Right lobe of liver (tissue), 6 donors: ENCODE results near the gene CHKB. TPM values are rescaled to one million over a fixed set of nuclear protein-coding genes. Genes with fewer than 3 reads are reported as not detected.

Experiments
- ATAC-seq, 4 donors: fragments of 200-7000 bp; cut with Tn5 transposase; one replicate each; pipeline ENCODE4 v1.9.1; 2020; ENCODE audit warnings: mild to moderate bottlenecking in 4 of 4, moderate library complexity in 4 of 4
- DNase-seq, 3 donors: peaks; one replicate each; pipeline ENCODE4 v3.0.0-alpha.2; 2020
- H3K27ac ChIP-seq, 3 donors: fragments of 200-600 bp; one replicate each; pipeline ENCODE4 v1.8.0; 2022
- H3K27me3 ChIP-seq, 2 donors: fragments of 200-600 bp; one replicate each; pipeline ENCODE4 v1.8.0; 2022
- H3K36me3 ChIP-seq, 4 donors: fragments of 200-600 bp; sonication (generic) in 1 of 4; one replicate each; pipeline versions ENCODE4 v1.5.1 to v1.8.0; 2017 to 2022; ENCODE audit warnings: control low read depth in 1 of 4
- H3K4me1 ChIP-seq, 4 donors: fragments of 200-600 bp; sonication (generic) in 1 of 4; one replicate each; pipeline versions ENCODE4 v1.5.1 to v1.8.0; 2017 to 2022; ENCODE audit warnings: control low read depth in 1 of 4
- H3K4me3 ChIP-seq, 3 donors: fragments of 200-600 bp; one replicate each; pipeline ENCODE4 v1.8.0; 2022
- H3K9me3 ChIP-seq, 4 donors: fragments of 200-600 bp; sonication (generic) in 1 of 4; one replicate each; pipeline versions ENCODE4 v1.5.1 to v1.8.0; 2017 to 2022; ENCODE audit warnings: control low read depth in 1 of 4
- POLR2A ChIP-seq: fragments of 450-650 bp; IDR thresholded peaks from one replicate; pipeline ENCODE4 v1.6.1; 2017; ENCODE audit warnings: antibody characterized with exemption, mild to moderate bottlenecking
- WGBS: methylation state at CpG from one replicate; pipeline ENCODE4 v1.1.6; 2018; ENCODE audit warnings: low coverage, low lambda C conversion rate; ENCODE audit not compliant: insufficient coverage; ENCODE audit errors: missing lambda C conversion rate; 5-methylcytosine and 5-hydroxymethylcytosine counted together
- intact Hi-C, 2 donors: fragments of 100-400 bp; cut with DNase I; formaldehyde crosslinking; loops; one replicate each; pipeline versions ENCODE4 v1.11.2 to v1.14.1; 2022
- total RNA-seq, 6 experiments: library from RNA; depleted of rRNA in 2 of 6; stranded (reverse); fragments of >200 nt in 2 of 6; fragmentation: NEBNext Ultra II Directional in 3 of 6; extraction: Animal tissue kit (Norgen Biotek cat#: 25700) in 3 of 6; gene quantifications; one replicate each; pipeline versions ENCODE4 v1.1.0 to v1.2.4, GENCODE V29; 2016 to 2023
- TF ChIP-seq, protein P1 (sequence below), 4 donors: fragments of 200-600 bp in 3 of 4; fragments of 450-650 bp in 1 of 4; IDR thresholded peaks; one replicate each; pipeline versions ENCODE4 v1.5.1 to v1.8.0; 2016 to 2022; ENCODE audit warnings: antibody characterized with exemption in 4 of 4, mild to moderate bottlenecking in 2 of 4
- donor health status: DM: no; HTN: yes; CAD: no.
- donor health status: DM: no; HTN: no; CAD: no.
- donor health status: DM: no; HTN: no; CAD: no.
- donor health status: DM: no; HTN: yes; CAD: no.
- donor health status: DM: no; HTN: yes; CAD: no.

Gene CHKB
- total RNA-seq, 6 experiments from 2014 or later = 10.9 to 43.4 (median 26.7) TPM

- ATAC-seq = no peak
- H3K9me3 ChIP-seq = no peaks in the 10 kb centered on the region
- peak in 1 of 3 donors; percentile 6 for DNase-seq
- H3K27me3 ChIP-seq = peaks cover 6% of the 10 kb centered on the region in 2 donors
- H3K36me3 ChIP-seq = no peaks in the 10 kb centered on the region
- peaks cover 0 to 6% (median 0%) of the 10 kb centered on the region in 4 donors for H3K4me1 ChIP-seq
- intact Hi-C loops = loop anchor here in 1 of 2 donors (5.0 kb wide), 1 partner anchor 50 kb away; no protein-coding TSS in a partner anchor
- TF ChIP-seq POLR2A = no peak
- TF ChIP-seq, protein P1, sequence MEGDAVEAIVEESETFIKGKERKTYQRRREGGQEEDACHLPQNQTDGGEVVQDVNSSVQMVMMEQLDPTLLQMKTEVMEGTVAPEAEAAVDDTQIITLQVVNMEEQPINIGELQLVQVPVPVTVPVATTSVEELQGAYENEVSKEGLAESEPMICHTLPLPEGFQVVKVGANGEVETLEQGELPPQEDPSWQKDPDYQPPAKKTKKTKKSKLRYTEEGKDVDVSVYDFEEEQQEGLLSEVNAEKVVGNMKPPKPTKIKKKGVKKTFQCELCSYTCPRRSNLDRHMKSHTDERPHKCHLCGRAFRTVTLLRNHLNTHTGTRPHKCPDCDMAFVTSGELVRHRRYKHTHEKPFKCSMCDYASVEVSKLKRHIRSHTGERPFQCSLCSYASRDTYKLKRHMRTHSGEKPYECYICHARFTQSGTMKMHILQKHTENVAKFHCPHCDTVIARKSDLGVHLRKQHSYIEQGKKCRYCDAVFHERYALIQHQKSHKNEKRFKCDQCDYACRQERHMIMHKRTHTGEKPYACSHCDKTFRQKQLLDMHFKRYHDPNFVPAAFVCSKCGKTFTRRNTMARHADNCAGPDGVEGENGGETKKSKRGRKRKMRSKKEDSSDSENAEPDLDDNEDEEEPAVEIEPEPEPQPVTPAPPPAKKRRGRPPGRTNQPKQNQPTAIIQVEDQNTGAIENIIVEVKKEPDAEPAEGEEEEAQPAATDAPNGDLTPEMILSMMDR (IDR thresholded peaks at IDR 0.05) = no peak
- H3K27ac ChIP-seq = no peak overlapping the region
- no peak overlapping the region for H3K4me3 ChIP-seq
- WGBS = 56% methylated on average over 6 of the region's 12 CpGs
These were observed 19.2 kb upstream of the CHKB start for GRCh38 chr22:50601669-50602337.

- DNase-seq (peak in 1 of 3 donors; percentile 22), ATAC-seq (peak in 2 of 4 donors; percentile 11 to 12)
- H3K9me3 ChIP-seq = no peaks in the 10 kb centered on the region
- TF ChIP-seq, protein P1 (IDR thresholded peaks at IDR 0.05) = no peak
- TF ChIP-seq POLR2A = no peak
- no peaks in the 10 kb centered on the region for H3K36me3 ChIP-seq
- peaks cover 6% of the 10 kb centered on the region in 2 donors for H3K27me3 ChIP-seq
- peak overlapping the region in 1 of 3 donors; percentile 35 for H3K4me3 ChIP-seq
- intact Hi-C loops = loop anchor here in 1 of 2 donors (5.0 kb wide), 1 partner anchor 49 kb away; no protein-coding TSS in a partner anchor
- WGBS = 0% methylated on average over 2 of the region's 52 CpGs
- no peak overlapping the region for H3K27ac ChIP-seq
- peaks cover 0 to 6% (median 0%) of the 10 kb centered on the region in 4 donors for H3K4me1 ChIP-seq
These were observed 18.5 kb upstream of the CHKB start for GRCh38 chr22:50600967-50601668.

DNA sequence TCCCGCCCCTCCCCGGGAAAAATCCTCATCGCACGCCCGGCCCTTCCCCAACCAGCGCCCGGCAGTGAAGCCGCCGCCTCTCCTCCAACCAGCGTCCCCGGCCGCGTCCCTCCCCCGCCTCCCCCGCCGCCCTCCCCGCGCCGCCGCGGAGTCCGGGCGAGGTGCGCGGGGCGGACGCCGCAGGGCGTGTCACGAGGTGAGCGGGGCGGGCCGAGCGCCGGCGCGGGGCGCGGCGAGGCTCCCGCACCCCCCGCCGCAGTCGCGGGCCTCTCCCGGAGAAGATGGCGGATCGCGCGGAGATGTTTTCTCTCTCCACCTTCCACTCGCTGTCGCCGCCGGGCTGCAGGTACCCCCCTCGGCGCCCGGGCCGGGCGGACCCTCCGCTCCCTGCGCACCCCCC lies 17.9 kb upstream of the CHKB start, which contains the start of gene MAPK8IP2:
MAPK8IP2 (plus strand) TSS at position 256 of the 400 bp plus-strand sequence; CDS start at position 282, 26 bp downstream.
- Histone ChIP-seq H3K36me3 (no peaks in the 10 kb centered on the region), H3K27me3 (peaks cover 6% of the 10 kb centered on the region in 2 donors), H3K4me3 (peak within 1 kb of the TSS in 2 of 3 donors; percentile 29 to 35), H3K27ac (no peak within 1 kb of the TSS), H3K9me3 (no peaks in the 10 kb centered on the region), H3K4me1 (peaks cover 0 to 6% (median 0%) of the 10 kb centered on the region in 4 donors)
- peak; percentile 23 to 40 (median 34) for ATAC-seq
- TF ChIP-seq, protein P1 (IDR thresholded peaks at IDR 0.05) = no peak
- 0% methylated on average over 2 of the region's 61 CpGs for WGBS
- intact Hi-C loops = loop anchor here in 1 of 2 donors (5.0 kb wide), 1 partner anchor 48 kb away; no protein-coding TSS in a partner anchor
- DNase-seq = peak in 1 of 3 donors; percentile 18

GRCh38 chr22:50599816-50600455 lies 17.3 kb upstream of the CHKB start:
- Histone ChIP-seq H3K27me3 (peaks cover 6% of the 10 kb centered on the region in 2 donors), H3K9me3 (no peaks in the 10 kb centered on the region), H3K36me3 (no peaks in the 10 kb centered on the region), H3K4me3 (peak overlapping the region in 2 of 3 donors; percentile 29 to 35), H3K4me1 (peaks cover 0 to 6% (median 0%) of the 10 kb centered on the region in 4 donors), H3K27ac (no peak overlapping the region)
- WGBS = 17% methylated on average over 3 of the region's 52 CpGs
- peak; percentile 74 to 90 (median 82) for ATAC-seq
- TF ChIP-seq, protein P1 (IDR thresholded peaks at IDR 0.05) = no peak
- no peak for TF ChIP-seq POLR2A
- intact Hi-C loops = loop anchor here in 1 of 2 donors (5.0 kb wide), 1 partner anchor 48 kb away; no protein-coding TSS in a partner anchor
- peak in 1 of 3 donors; percentile 61 for DNase-seq
